Gastrocnemius medialis (tissue), 4 donors: ENCODE data around the gene PDZRN4.

Experiments used
- POLR2A ChIP-seq, 2 donors: fragments of 450-650 bp; IDR thresholded peaks; one replicate each; pipeline ENCODE4 v1.6.1; 2017; ENCODE audit warnings: antibody characterized with exemption in 2 of 2, mild to moderate bottlenecking in 2 of 2, moderate library complexity in 2 of 2
- TF ChIP-seq, protein P1 (sequence below), 5 experiments: fragments of 450-650 bp in 3 of 5; fragments of 200-600 bp in 2 of 5; sonication (generic) in 2 of 5; IDR thresholded peaks in 4 of 5; conservative IDR thresholded peaks in 1 of 5; 1 replicate in 4 of 5; 2 replicates in 1 of 5; pipeline ENCODE4 v1.5.1; 2016 to 2019; ENCODE audit warnings: antibody characterized with exemption in 5 of 5, mild to moderate bottlenecking in 3 of 5, moderate library complexity in 3 of 5

DNA sequence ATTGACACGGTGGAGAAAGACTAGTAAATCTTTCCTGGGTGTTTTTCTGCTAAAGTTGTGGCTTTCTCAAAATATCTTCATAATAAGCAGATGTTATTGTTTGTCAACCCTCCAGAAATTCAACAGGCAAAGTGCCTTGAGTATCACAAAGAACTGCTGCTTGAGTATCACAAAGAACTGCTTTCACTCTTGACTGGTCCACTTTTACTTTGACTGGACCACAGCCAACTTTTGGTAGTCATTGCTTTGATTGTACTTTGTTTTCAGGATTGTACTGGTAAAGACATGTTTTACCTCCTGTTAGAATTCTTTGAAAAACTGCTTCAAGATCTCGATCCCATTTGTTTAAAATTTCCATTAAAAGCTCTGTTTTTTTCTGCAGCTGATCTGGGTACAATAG lies 62.6 kb downstream of the PDZRN4 start:
- TF ChIP-seq, protein P1, sequence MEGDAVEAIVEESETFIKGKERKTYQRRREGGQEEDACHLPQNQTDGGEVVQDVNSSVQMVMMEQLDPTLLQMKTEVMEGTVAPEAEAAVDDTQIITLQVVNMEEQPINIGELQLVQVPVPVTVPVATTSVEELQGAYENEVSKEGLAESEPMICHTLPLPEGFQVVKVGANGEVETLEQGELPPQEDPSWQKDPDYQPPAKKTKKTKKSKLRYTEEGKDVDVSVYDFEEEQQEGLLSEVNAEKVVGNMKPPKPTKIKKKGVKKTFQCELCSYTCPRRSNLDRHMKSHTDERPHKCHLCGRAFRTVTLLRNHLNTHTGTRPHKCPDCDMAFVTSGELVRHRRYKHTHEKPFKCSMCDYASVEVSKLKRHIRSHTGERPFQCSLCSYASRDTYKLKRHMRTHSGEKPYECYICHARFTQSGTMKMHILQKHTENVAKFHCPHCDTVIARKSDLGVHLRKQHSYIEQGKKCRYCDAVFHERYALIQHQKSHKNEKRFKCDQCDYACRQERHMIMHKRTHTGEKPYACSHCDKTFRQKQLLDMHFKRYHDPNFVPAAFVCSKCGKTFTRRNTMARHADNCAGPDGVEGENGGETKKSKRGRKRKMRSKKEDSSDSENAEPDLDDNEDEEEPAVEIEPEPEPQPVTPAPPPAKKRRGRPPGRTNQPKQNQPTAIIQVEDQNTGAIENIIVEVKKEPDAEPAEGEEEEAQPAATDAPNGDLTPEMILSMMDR (IDR thresholded peaks at IDR 0.05 in 4 of 5, conservative IDR thresholded peaks at IDR 0.05 in 1 of 5), result no peak
- TF ChIP-seq POLR2A (IDR thresholded peaks at IDR 0.05), result no peak
